Measurements from ENCODE around the gene CLASRP.

CLASRP gene

DNA sequence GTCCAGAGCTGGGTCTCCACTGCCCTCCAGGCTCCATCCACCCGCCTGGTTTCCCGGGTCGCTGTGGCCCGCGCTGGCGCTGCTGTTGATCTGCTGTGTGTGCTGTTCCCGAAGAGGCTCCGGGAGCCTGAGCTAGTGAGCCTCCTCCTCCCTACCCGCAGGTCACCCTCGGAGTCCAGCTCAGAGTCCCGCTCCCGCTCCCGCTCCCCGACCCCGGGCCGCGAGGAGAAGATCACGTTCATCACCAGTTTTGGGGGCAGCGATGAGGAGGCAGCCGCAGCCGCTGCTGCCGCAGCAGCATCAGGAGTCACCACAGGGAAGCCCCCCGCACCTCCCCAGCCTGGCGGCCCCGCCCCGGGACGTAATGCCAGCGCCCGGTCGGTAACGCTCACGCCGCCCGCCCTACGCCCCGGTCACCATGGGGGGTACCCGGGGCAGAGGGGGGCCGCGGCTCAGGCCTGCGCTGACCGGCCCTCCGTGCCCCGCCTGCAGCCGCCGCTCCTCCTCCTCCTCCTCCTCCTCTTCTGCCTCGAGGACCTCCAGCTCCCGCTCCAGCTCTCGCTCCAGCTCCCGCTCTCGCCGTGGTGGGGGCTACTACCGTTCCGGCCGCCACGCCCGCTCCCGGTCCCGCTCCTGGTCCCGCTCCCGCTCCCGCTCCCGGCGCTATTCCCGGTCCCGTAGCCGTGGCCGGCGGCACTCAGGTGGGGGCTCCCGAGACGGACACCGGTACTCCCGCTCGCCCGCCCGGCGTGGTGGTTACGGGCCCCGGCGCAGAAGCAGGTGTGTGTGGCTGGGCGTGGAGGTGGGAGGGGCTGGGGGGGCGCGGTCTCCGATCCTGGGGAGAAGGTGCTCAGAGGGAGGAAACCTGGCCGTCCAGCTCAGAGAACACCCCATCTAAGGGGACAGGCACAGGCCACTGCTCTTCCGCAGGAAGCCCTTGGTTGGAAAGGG is 25.3 kb downstream of the CLASRP start:
- DNase-seq, result no peak

GRCh38 chr19:45066921-45067661 is 28.2 kb downstream of the CLASRP start:
- DNase-seq, result no peak

- DNase-seq, result no peak
Measured at GRCh38 chr19:45068041-45068440, 29.2 kb downstream of the CLASRP start.

GRCh38 chr19:45069056-45069455 is 30.2 kb downstream of the CLASRP start:
- DNase-seq, result no peak

GRCh38 chr19:45070214-45070613 is 31.4 kb downstream of the CLASRP start:
- no peak for DNase-seq

- no peak for DNase-seq
Measured at GRCh38 chr19:45070861-45071544, 32.2 kb downstream of the CLASRP start.

DNA sequence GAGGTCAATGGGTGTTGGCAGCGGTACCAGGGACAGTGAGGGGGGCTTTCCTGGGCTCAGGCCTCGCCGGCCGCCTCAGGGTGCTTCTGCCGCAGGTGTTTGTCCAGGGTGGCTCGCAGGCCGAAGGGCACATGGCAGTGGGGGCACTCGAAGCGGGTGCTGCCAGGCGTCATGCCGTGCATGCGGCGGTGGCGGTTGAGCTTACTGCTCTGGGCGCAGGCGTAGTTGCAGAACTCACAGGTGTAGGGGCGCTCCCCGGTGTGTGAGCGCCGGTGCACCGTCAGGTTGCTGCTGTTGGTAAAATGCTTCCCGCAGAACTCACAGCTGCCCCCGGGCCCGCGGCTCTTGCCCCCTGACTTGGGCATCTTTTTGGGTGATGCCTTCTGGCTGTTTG is 32.7 kb downstream of the CLASRP start:
- no peak for DNase-seq

- DNase-seq, result no peak
Measured at GRCh38 chr19:45071969-45072790, 33.3 kb downstream of the CLASRP start.

DNA sequence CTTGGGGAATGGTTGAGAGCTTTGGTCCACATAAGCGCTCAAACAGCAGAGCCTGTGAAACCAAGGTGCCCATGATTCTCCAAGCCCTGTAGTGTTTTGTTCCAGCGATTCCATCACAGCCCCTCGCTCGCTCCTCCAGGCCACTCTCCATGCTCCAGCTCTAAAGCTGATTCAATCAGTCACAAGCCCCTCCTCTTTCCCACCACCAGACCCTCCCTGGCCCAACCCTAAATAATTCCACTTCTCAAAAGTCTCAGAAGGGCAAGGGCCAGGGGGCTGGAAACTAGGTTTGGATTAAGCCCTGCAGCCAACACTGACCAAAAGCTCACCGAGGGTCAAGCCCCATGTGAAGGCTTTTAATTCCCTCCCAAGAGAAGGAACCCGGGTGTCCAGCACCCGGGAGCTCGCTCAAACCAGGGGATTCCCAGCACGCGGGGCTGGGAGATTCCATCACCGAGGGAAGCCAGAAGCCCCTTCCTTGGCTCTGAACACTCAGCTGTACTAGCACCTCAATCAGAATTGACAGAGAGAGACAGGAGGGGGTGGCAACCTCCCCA is 36.0 kb downstream of the CLASRP start:
- no peak for DNase-seq

GRCh38 chr19:45075301-45076028 is 36.6 kb downstream of the CLASRP start:
- DNase-seq, result peak; percentile 26

- peak; percentile 80 for DNase-seq
Measured at GRCh38 chr19:45076029-45076850, 37.4 kb downstream of the CLASRP start, which contains the start of gene ZNF296. TSS of gene ZNF296 (minus strand) at chr19:45076478. CDS start at chr19:45076373, 105 bp downstream.

DNA sequence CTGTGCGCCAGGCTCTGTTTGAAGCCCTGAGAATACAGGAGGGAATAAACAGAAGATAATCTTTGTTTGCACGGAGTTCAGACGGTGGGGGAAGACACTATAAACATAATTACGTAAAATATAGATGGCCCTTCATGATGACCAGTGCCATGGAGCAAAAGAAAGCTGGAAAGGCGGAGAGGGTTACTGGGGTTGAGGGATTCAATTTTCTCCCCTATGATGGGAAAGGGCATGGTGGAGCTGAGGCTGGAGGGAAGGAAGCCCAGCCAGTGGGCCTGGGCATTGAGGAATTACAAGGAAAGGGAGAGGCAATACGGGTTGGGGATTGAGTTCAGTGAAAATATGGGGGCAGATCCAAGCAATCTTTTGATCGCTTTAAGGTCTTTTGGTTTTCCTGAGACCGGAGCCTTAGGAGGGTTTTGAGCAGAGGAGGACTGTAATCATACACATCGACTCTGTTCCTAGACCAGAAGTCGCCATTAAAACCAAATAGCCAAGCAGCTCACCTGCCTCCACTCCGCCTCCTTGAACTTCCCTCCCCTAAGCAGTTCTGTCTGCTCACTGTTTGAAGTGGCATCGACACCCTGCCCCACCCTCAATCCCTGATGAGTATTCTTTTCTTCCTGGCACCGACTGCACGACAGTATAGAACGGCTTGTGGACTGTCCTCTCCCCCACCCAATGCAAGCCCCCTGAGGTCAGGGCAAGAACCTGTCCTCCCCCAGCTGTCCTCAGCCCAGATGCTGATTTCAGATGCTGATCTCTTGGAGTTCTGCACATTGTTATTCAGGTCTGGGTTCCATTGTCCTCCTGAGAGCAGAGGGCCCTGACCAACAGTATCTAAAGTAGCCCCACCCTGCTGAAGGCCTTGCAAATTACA is 38.2 kb downstream of the CLASRP start:
- no peak for DNase-seq

DNA sequence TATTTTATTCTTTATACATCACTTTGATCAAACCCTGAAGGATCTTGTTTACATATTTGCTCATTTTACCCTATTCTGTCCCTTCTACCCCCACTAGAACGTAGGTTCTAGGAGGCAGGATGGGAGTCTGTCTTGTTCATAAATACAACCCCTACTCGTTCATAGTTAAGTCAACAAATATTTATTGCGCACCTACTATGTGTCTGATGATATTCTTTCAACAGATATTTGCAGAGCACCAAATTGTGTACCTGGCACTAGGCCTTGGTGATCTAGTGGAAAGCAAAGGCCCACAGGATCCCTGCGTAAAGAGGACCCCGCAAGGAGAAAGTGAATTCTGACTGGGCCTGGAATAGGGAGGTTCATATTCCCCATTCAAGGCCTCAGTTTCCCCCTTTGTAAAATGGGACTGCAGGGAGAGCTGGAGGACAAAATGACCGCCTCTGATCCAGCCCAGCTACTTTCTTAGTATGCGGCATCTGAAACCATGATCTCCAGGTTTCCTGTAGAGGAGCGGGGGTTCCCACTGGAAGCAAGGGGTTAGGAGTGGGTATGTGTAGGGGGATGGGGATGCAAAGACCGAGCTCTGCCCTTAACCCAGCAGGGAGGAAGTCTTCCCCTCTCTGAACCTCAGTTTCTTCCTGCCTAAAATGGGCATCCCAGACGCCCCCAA is 39.7 kb downstream of the CLASRP start:
- DNase-seq, result no peak

DNA sequence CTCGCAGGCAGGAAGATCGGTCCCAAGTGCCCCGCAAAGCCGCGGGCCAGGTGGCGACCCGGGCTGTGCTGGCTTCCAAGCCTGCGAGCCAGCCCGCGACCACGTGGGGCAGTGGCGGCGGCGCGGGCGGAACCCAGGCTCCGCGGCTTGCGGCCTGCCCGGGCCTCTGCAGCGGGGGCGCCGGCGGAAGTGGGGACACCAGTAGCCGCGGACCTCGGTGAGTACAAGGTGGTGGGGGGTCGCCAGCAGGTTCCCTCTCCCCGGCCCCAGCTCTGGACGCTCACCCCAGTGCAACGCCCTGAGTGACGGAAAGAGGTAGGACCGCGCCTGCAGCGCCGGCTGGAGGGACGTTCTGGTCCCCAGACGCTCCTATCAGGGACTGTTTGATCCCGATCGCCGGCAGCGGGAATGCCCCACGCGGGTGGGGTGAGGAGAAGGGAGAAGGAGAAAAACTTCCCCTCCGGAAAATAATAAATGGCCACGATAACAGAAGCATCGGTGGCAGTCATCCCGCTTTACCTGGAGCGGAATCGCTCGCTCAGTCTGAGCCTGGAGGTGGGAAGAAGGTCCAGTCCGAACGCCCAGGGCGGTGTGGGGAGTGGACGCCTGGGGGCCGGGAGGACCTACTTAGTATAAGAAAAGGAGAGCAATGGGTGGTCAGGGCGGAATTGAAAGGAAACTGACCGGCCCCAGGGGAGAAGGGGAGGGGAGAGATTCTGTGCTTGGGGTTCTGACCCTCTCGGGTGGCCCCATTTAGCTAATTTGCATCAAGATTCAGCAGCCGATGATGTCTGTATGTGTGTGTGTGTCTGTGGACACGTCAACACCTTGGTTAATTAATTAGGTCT is 40.4 kb downstream of the CLASRP start, which contains the start of gene GEMIN7:
Gene GEMIN7 (plus strand): TSS at position 198 of the 848 bp plus-strand sequence. CDS start 10,855 bp downstream, outside the sequence.
- peak; percentile 84 for DNase-seq

- DNase-seq, result no peak
Measured at GRCh38 chr19:45079911-45080370, 41.1 kb downstream of the CLASRP start.

DNA sequence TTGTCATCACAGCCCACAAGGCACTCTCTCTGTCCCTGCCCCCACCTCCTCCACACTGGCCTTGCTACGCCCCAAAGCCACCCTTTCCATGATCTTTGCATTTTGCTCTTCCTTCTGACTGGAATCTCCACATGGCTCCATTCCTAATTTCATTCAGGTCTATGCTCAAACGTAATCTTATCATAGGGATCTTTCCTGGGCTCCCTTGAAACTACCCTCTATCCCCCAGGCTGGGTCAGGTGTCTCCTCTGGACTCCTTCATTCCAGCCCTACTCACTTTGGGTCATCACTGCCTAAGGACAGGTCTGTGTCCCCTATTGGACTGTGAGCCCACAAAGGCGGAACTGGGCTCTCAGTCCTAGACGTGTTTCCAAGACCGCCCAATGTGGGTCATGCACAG is 43.3 kb downstream of the CLASRP start:
- DNase-seq, result no peak

DNA sequence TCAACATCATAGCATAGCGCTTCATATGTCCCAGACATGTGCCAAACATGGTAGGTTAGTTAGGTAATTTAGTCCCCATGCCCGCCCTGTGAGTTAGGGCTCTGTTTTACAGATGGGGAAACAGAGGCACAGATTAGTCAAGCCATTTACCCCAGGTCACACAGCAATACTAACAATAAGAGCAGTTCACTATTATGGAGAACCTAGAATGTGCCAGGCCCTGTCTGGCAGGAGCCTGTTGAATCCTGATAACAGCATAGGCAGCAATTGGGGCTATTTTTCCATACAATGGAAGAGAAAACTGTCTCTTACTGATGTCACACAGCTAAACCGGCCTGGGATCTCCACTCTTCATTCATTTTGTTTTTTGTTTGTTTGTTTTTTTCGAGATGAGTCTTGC is 47.6 kb downstream of the CLASRP start:
- no peak for DNase-seq
